Lower leg skin (tissue), 3 donors: Measurements from ENCODE around the gene SAPCD2.

ENCODE experiments used
- POLR2A ChIP-seq, 2 donors: fragments of 450-650 bp; IDR thresholded peaks; one replicate each; pipeline ENCODE4 v1.6.1; 2016 to 2017; ENCODE audit warnings: antibody characterized with exemption in 2 of 2, mild to moderate bottlenecking in 1 of 2, moderate library complexity in 1 of 2
- TF ChIP-seq, protein P1 (sequence below), 3 donors: fragments of 450-650 bp; IDR thresholded peaks; one replicate each; pipeline ENCODE4 v1.5.1; 2016; ENCODE audit warnings: antibody characterized with exemption in 3 of 3, mild to moderate bottlenecking in 3 of 3, moderate library complexity in 2 of 3

DNA sequence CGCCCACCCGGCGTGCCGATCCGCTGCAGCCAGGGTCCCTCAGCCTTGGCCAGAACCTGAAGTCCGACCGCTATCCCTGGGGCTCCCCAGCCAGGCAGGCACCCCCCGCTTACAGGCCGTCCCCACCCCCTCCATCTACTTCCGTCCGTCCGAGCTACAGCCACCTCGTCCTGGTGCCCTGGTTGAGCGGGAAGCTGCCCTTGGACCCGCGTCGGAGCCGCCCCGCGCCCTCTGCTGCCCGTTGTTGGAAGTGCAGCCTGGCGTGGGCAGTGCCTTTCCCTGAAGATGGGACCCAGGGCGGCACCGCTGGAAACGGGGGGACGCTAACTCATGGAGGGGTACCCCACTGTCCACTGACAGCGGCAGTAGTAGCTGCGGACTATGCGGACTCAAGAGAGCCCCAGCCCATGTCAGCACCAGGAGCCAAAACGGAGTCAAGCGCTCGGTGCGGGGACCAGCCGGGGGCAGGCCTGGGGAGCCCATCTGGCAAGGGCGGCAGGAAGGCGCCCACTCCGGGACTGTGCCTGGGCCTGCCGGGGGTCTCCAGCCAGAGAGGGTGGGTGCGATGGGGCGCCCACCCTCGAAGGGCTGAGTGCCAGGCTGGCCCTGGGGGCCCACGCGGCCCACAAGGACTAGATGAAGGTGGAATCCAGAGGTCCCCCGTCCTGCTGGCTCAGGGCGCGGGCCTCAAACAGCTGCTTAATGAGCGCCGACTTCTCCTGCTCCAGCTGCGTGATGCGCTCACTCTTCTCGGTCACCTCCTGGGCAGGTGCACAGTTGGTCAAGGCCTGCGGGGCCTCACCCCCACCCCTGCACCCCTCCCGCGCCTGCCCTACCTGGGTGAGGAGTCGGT, 6.1 kb downstream of the SAPCD2 start:
- TF ChIP-seq, protein P1, sequence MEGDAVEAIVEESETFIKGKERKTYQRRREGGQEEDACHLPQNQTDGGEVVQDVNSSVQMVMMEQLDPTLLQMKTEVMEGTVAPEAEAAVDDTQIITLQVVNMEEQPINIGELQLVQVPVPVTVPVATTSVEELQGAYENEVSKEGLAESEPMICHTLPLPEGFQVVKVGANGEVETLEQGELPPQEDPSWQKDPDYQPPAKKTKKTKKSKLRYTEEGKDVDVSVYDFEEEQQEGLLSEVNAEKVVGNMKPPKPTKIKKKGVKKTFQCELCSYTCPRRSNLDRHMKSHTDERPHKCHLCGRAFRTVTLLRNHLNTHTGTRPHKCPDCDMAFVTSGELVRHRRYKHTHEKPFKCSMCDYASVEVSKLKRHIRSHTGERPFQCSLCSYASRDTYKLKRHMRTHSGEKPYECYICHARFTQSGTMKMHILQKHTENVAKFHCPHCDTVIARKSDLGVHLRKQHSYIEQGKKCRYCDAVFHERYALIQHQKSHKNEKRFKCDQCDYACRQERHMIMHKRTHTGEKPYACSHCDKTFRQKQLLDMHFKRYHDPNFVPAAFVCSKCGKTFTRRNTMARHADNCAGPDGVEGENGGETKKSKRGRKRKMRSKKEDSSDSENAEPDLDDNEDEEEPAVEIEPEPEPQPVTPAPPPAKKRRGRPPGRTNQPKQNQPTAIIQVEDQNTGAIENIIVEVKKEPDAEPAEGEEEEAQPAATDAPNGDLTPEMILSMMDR (IDR thresholded peaks at IDR 0.05): peak in 1 of 3 donors; percentile 91
- TF ChIP-seq POLR2A (IDR thresholded peaks at IDR 0.05): no peak
